Spleen (tissue), 11 donors: ENCODE measurements around the gene CDK14. TPM values are rescaled to one million over a fixed set of nuclear protein-coding genes. Genes with fewer than 3 reads are reported as not detected.

Source experiments
- DNase-seq: peaks from one replicate; pipeline ENCODE4 v3.0.0-alpha.2; 2020
- H3K27ac ChIP-seq, 8 donors: fragments of 200-600 bp; sonication (generic) in 7 of 8; 1 replicate in 4 of 8; 2 replicates in 4 of 8; pipeline versions ENCODE4 v1.5.0 to v1.8.0; 2016 to 2021; ENCODE audit warnings: inconsistent platforms in 4 of 8, mild to moderate bottlenecking in 4 of 8, moderate library complexity in 1 of 8
- H3K27me3 ChIP-seq, 7 donors: fragments of 200-600 bp; sonication (generic) in 6 of 7; replicated peaks in 1 of 7; 1 replicate in 4 of 7; 2 replicates in 3 of 7; pipeline versions ENCODE4 v1.5.0 to v1.8.0; 2016 to 2021; ENCODE audit warnings: inconsistent platforms in 3 of 7, mild to moderate bottlenecking in 1 of 7
- H3K36me3 ChIP-seq, 6 donors: fragments of 200-600 bp; sonication (generic) in 5 of 6; 1 replicate in 4 of 6; 2 replicates in 2 of 6; pipeline versions ENCODE4 v1.5.0 to v1.8.0; 2016 to 2021; ENCODE audit warnings: inconsistent platforms in 2 of 6
- H3K4me1 ChIP-seq, 6 donors: fragments of 200-600 bp; sonication (generic) in 5 of 6; 1 replicate in 3 of 6; 2 replicates in 3 of 6; pipeline versions ENCODE4 v1.5.0 to v1.8.0; 2016 to 2021; ENCODE audit warnings: inconsistent platforms in 3 of 6
- H3K4me3 ChIP-seq, 8 donors: fragments of 200-600 bp; sonication (generic) in 7 of 8; 1 replicate in 4 of 8; 2 replicates in 4 of 8; pipeline versions ENCODE4 v1.5.0 to v1.8.0; 2016 to 2021; ENCODE audit warnings: inconsistent platforms in 4 of 8, mild to moderate bottlenecking in 4 of 8, moderate library complexity in 2 of 8
- H3K9me3 ChIP-seq, 8 donors: fragments of 200-600 bp; sonication (generic) in 7 of 8; 1 replicate in 4 of 8; 2 replicates in 4 of 8; pipeline versions ENCODE4 v1.5.0 to v1.8.0; 2016 to 2021; ENCODE audit warnings: inconsistent platforms in 4 of 8
- POLR2A ChIP-seq, 3 donors: fragments of 450-650 bp; IDR thresholded peaks; one replicate each; pipeline ENCODE4 v1.5.1; 2017; ENCODE audit warnings: antibody characterized with exemption in 3 of 3, mild to moderate bottlenecking in 1 of 3
- POLR2AphosphoS5 ChIP-seq, 3 donors: sonication (generic); formaldehyde crosslinking; IDR thresholded peaks; one replicate each; pipeline ENCODE4 v1.5.1; 2017; ENCODE audit warnings: antibody characterized with exemption in 3 of 3
- WGBS, 5 donors: extraction: QIAGEN DNeasy Blood & Tissue Kit in 3 of 5; methylation state at CpG; one replicate each; pipeline versions ENCODE4 v1.1.5 to v1.1.7; 2013 to 2018; 5-methylcytosine and 5-hydroxymethylcytosine counted together
- intact Hi-C: fragments of 100-400 bp; cut with DNase I; formaldehyde crosslinking; loops from one replicate; pipeline ENCODE4 v1.15.0; 2023; ENCODE audit warnings: low total_unique reads
- polyA plus RNA-seq, 3 donors: library from polyadenylated mRNA; stranded (reverse); fragments of 200-250 nt; gene quantifications; one replicate each; pipeline ENCODE4 v1.2.1, GENCODE V29; 2013
- total RNA-seq, 7 donors: library from RNA; depleted of rRNA in 3 of 7; stranded (reverse); fragments of >200 nt in 3 of 7; fragmentation: NEBNext Ultra II Directional in 4 of 7; extraction: Animal tissue kit (Norgen Biotek cat#: 25700) in 4 of 7; gene quantifications; one replicate each; pipeline versions ENCODE4 v1.1.0 to v1.2.1, GENCODE V29; 2016 to 2021
- TF ChIP-seq, protein P1 (sequence below), 11 experiments: fragments of 200-600 bp in 7 of 11; fragments of 450-650 bp in 4 of 11; sonication (generic) in 4 of 11; IDR thresholded peaks in 8 of 11; conservative IDR thresholded peaks in 3 of 11; 1 replicate in 7 of 11; 2 replicates in 4 of 11; pipeline versions ENCODE4 v1.4.0 to v1.8.0; 2016 to 2021; ENCODE audit warnings: antibody characterized with exemption in 11 of 11, inconsistent platforms in 4 of 11, mild to moderate bottlenecking in 1 of 11
- donor health status: healthy with polysubstance abuse.
- donor health status: DM: no; HTN: no; CAD: no; lungs with moderate emphysema.
- donor health status: DM: no; HTN: no; CAD: no.
- donor health status: Bipolar disorder and iron deficiency.
- donor health status: healthy.
- donor health status: DM: no; HTN: no; CAD: no.
- donor health status: DM: yes; HTN: yes; CAD: no.

Gene CDK14
- total and polyA plus RNA-seq, 10 donors, result 6.6 to 109 (median 51.2) TPM

DNA sequence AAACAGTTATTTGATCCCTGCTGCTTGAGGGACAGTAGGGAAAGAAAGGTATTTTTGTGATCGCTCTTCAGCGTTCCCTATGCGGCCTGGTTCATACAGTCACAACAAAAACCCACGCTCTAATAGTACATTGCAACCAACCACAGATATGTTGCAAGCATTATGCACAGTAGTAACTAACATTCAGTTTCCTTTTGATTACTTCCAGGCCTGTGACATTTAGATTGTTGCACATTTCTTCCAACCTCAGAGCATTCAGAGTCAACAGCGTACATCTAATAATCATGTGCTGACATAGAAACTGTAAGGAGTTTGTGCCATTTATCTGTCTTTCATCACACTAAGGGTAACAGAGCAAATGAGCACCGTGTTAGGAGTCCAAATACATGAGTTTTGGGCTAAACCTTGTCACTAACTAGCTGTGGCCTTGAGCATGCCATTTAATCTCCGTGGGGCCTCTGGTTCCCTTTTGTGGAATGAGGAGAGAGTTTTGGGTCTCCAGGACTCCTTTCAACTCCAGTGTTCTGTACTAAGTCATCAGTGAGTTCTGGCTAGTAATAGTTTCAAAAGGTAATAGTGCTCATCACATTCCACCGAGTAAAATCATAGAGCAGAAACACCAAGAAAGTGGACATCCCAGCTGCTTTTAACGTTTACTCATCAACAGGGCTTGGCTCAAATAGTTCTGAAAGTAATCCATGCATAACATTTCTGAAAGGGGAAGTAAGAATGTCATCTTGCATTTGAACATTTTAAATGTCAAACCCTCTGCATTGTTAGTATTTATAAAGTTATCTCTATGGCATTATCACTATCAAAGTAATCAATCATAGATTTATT lies 569.1 kb downstream of the CDK14 start:
- Histone ChIP-seq H3K36me3 (no peaks in the 10 kb centered on the region), H3K27me3 (no peaks in the 10 kb centered on the region), H3K4me1 (peaks cover 0 to 18% (median 10%) of the 10 kb centered on the region in 6 donors), H3K27ac (peak overlapping the region in 5 of 8 donors; percentile 16 to 75 (median 65)), H3K9me3 (no peaks in the 10 kb centered on the region), H3K4me3 (no peak overlapping the region)
- DNase-seq, result no peak
- intact Hi-C loops, result no loop called here
- TF ChIP-seq POLR2AphosphoS5 (IDR thresholded peaks at IDR 0.05) (no peak), POLR2A (IDR thresholded peaks at IDR 0.05) (no peak)
- TF ChIP-seq, protein P1, sequence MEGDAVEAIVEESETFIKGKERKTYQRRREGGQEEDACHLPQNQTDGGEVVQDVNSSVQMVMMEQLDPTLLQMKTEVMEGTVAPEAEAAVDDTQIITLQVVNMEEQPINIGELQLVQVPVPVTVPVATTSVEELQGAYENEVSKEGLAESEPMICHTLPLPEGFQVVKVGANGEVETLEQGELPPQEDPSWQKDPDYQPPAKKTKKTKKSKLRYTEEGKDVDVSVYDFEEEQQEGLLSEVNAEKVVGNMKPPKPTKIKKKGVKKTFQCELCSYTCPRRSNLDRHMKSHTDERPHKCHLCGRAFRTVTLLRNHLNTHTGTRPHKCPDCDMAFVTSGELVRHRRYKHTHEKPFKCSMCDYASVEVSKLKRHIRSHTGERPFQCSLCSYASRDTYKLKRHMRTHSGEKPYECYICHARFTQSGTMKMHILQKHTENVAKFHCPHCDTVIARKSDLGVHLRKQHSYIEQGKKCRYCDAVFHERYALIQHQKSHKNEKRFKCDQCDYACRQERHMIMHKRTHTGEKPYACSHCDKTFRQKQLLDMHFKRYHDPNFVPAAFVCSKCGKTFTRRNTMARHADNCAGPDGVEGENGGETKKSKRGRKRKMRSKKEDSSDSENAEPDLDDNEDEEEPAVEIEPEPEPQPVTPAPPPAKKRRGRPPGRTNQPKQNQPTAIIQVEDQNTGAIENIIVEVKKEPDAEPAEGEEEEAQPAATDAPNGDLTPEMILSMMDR (IDR thresholded peaks at IDR 0.05 in 8 of 11, conservative IDR thresholded peaks at IDR 0.05 in 3 of 11), result no peak
- WGBS, 5 donors, result 47 to 71% (median 61%) methylated on average over 9 of the region's 9 CpGs

- intact Hi-C loops, result no loop called here
Measured at GRCh38 chr7:91165846-91166230, 569.7 kb downstream of the CDK14 start.

DNA sequence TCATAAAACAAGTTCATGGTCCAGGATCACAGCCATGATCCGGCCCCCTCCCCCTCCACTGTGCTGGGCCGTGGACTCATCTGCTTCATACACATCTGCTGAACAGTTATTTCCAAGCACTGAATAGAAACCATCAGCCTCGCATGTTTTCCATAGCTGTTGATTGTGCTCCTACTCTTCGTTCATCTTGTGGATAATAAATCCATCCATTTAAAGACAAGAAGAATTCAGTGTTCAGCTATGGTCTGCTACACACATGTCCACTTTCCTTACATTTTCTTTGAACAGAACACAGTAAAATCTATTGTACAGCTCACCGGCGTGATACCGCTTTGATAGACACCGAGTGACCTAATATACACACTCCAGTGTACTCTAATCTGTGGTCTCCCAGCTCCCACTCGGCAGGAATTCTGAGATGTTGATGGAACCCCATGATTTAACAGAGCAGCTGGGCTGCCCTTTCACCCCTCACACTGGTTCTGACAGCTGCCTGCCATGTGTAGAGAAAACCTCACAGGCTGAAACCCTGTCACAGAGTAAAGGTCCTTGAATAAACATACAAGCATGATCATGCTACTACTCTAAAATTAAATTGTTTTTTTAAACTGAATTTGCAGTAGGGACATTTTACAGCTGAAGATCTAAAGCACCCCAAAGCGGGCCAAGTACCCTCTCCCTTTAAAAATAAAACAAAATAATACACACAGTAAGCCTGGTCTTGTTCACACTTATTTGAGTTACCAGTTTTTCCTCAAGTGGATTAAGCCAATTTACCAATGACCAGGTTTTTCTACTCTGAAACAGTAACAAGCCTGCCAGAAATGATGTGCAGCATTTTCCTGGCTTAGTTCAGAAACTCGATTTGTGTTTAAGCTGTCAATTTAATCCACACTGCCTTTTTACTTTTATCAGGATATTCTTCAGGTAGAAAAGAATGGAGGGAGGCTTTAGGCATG lies 573.0 kb downstream of the CDK14 start:
- H3K27ac ChIP-seq, result no peak overlapping the region
- DNase-seq, result no peak
- H3K4me1 ChIP-seq, result peaks cover 0 to 18% (median 10%) of the 10 kb centered on the region in 6 donors
- H3K36me3 ChIP-seq, result no peaks in the 10 kb centered on the region
- 82 to 92% (median 86%) methylated on average over 11 of the region's 11 CpGs for WGBS, 5 donors
- intact Hi-C loops, result no loop called here
- H3K4me3 ChIP-seq, result no peak overlapping the region
- TF ChIP-seq POLR2A (IDR thresholded peaks at IDR 0.05), result no peak
- no peak for TF ChIP-seq POLR2AphosphoS5 (IDR thresholded peaks at IDR 0.05)
- TF ChIP-seq, protein P1 (IDR thresholded peaks at IDR 0.05 in 8 of 11, conservative IDR thresholded peaks at IDR 0.05 in 3 of 11), result no peak
- no peaks in the 10 kb centered on the region for H3K9me3 ChIP-seq
- no peaks in the 10 kb centered on the region for H3K27me3 ChIP-seq

More at GRCh38 chr7:91165846-91166230, 569.7 kb downstream of the CDK14 start:
- 68 to 81% (median 78%) methylated on average over 1 of the region's 1 CpG for WGBS, 5 donors
- no peaks in the 10 kb centered on the region for H3K27me3 ChIP-seq
- H3K4me1 ChIP-seq, result peaks cover 0 to 18% (median 10%) of the 10 kb centered on the region in 6 donors
- H3K9me3 ChIP-seq, result no peaks in the 10 kb centered on the region
- peak overlapping the region in 3 of 8 donors; percentile 65 to 75 (median 73) for H3K27ac ChIP-seq
- no peak overlapping the region for H3K4me3 ChIP-seq
- no peaks in the 10 kb centered on the region for H3K36me3 ChIP-seq
- DNase-seq, result no peak
- TF ChIP-seq, protein P1 (IDR thresholded peaks at IDR 0.05 in 8 of 11, conservative IDR thresholded peaks at IDR 0.05 in 3 of 11), result no peak
- TF ChIP-seq POLR2A (IDR thresholded peaks at IDR 0.05) (no peak), POLR2AphosphoS5 (IDR thresholded peaks at IDR 0.05) (no peak)
